Hepatocyte (in vitro differentiated cells): ENCODE measurements around the gene BTF3. TPM values are rescaled to one million over a fixed set of nuclear protein-coding genes. Genes with fewer than 3 reads are reported as not detected.
"Not testable (repeated sequence)": the region's sequence is repeated elsewhere in the genome, so short reads cannot be mapped to it uniquely, and the experiment has no call there.

Source experiments
- DNase-seq: peaks from one replicate; pipeline ENCODE4 v3.0.0-alpha.2; 2016; ENCODE audit warnings: low spot score
- H2AFZ ChIP-seq: fragments of 200-600 bp; sonication (generic); 2 replicates; pipeline ENCODE4 v1.6.0; 2016; ENCODE audit warnings: antibody characterized with exemption, mild to moderate bottlenecking
- H3K27ac ChIP-seq: fragments of 200-600 bp; sonication (generic); 2 replicates; pipeline ENCODE4 v1.5.1; 2016; ENCODE audit warnings: mild to moderate bottlenecking
- H3K27me3 ChIP-seq: fragments of 200-600 bp; sonication (generic); 2 replicates; pipeline ENCODE4 v1.6.1; 2016
- H3K36me3 ChIP-seq: fragments of 200-600 bp; sonication (generic); replicated peaks from 2 replicates; pipeline ENCODE4 v1.5.1; 2016; ENCODE audit warnings: low read depth; ENCODE audit not compliant: insufficient read depth
- H3K4me1 ChIP-seq: fragments of 200-600 bp; sonication (generic); 2 replicates; pipeline ENCODE4 v1.5.1; 2016; ENCODE audit warnings: mild to moderate bottlenecking, moderate library complexity; ENCODE audit not compliant: insufficient read depth
- H3K4me2 ChIP-seq: fragments of 200-600 bp; sonication (generic); 2 replicates; pipeline ENCODE4 v1.6.0; 2016
- H3K4me3 ChIP-seq: fragments of 200-600 bp; sonication (generic); 2 replicates; pipeline ENCODE4 v1.5.1; 2016; ENCODE audit warnings: mild to moderate bottlenecking
- H3K79me2 ChIP-seq: fragments of 200-600 bp; sonication (generic); 2 replicates; pipeline ENCODE4 v1.6.0; 2017; ENCODE audit warnings: mild to moderate bottlenecking
- H3K9me2 ChIP-seq: fragments of 200-600 bp; sonication (generic); replicated peaks from 2 replicates; pipeline ENCODE4 v1.6.0; 2017; ENCODE audit warnings: mild to moderate bottlenecking; ENCODE audit not compliant: insufficient read depth
- H3K9me3 ChIP-seq: fragments of 200-600 bp; sonication (generic); 2 replicates; pipeline ENCODE4 v1.5.1; 2016; ENCODE audit warnings: low read depth, mild to moderate bottlenecking
- H4K20me1 ChIP-seq: fragments of 200-600 bp; sonication (generic); 2 replicates; pipeline ENCODE4 v1.6.0; 2016; ENCODE audit warnings: mild to moderate bottlenecking; ENCODE audit not compliant: insufficient read depth, poor library complexity, severe bottlenecking
- CTCF ChIP-seq: fragments of 200-600 bp; sonication (generic); IDR thresholded peaks from 2 replicates; pipeline ENCODE4 v1.5.1; 2016; ENCODE audit warnings: antibody characterized with exemption, mild to moderate bottlenecking; ENCODE audit not compliant: poor library complexity
- EZH2 ChIP-seq: fragments of 200-600 bp; sonication (generic); IDR thresholded peaks from 2 replicates; pipeline ENCODE4 v1.6.1; 2016; ENCODE audit warnings: antibody characterized with exemption, mild to moderate bottlenecking, borderline replicate concordance
- EZH2phosphoT487 ChIP-seq: fragments of 200-600 bp; sonication (generic); IDR thresholded peaks from one replicate; pipeline ENCODE4 v1.6.1; 2018; ENCODE audit warnings: antibody characterized with exemption, mild to moderate bottlenecking, low read depth, moderate library complexity; ENCODE audit not compliant: unreplicated experiment, severe bottlenecking
- WGBS: methylation state at CpG from one replicate; pipeline ENCODE4 v1.1.6; 2016; ENCODE audit warnings: low lambda C conversion rate; ENCODE audit errors: missing lambda C conversion rate; 5-methylcytosine and 5-hydroxymethylcytosine counted together
- polyA plus RNA-seq: library from polyadenylated mRNA; unstranded; fragments of >200 nt; fragmentation: Nextera tagmentation; extraction: Ambion mirVana; gene quantifications from 2 replicates; pipeline ENCODE4 v1.2.1, GENCODE V29; 2016
- total RNA-seq: library from RNA; depleted of rRNA; stranded (reverse); fragments of >200 nt; gene quantifications from 2 replicates; pipeline ENCODE4 v1.2.3, GENCODE V29; 2014

Gene BTF3
- total and polyA plus RNA-seq, 2 experiments from 2014 or later: 390 to 423 TPM

DNA sequence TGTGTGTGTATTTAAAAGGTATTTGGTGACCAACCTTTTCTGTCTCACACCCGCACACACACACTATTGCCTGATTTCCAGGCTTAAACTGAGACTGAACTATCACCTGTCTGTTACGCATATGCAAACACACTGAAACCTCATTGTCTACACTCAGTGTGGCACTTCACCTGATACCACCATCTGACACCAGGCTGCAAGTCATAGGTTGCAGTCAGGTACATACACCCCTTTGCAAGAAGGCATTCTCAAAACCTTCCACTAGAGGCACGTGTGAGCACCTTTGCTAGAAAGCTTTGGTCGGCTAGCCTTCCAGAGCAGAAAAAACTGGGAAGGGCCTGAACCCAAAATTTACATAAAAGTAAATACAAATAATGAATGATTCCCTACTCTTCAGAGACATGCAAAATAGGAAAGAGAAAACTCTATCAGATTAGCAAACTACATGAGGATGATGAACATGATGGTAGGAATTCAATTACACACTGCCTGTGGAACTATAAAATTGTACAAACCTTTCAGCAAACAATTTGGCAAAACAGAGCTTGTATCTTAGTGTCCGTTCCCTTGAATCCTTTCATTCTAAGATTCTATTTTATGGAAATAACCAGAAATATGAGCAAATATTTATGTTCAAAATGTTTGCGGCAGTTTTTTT lies 43.7 kb upstream of the BTF3 start:
- 39% methylated on average over 6 of the region's 6 CpGs for WGBS
- TF ChIP-seq EZH2: no peak
- peak; percentile 59 for TF ChIP-seq CTCF
- no peak for TF ChIP-seq EZH2phosphoT487
- Histone ChIP-seq H3K36me3 (no peaks in the 10 kb centered on the region), H3K9me3 (no peaks in the 10 kb centered on the region), H3K4me3 (no peak overlapping the region), H3K27ac (no peak overlapping the region), H3K79me2 (no peaks in the 10 kb centered on the region), H3K27me3 (peaks cover 50% of the 10 kb centered on the region), H3K9me2 (no peaks in the 10 kb centered on the region), H4K20me1 (no peaks in the 10 kb centered on the region), H3K4me1 (peaks cover 13% of the 10 kb centered on the region), H2AFZ (no peak overlapping the region), H3K4me2 (no peak overlapping the region)
- DNase-seq: peak; percentile 86

- H4K20me1 ChIP-seq, DNase-seq, H3K79me2 ChIP-seq, H3K4me2 ChIP-seq, H3K9me2 ChIP-seq, H3K27ac ChIP-seq, H3K4me1 ChIP-seq, H3K36me3 ChIP-seq, H2AFZ ChIP-seq, H3K4me3 ChIP-seq, H3K9me3 ChIP-seq: not testable (repeated sequence)
- 92% methylated on average over 1 of the region's 1 CpG for WGBS
- H3K27me3 ChIP-seq: peaks cover 32% of the 10 kb centered on the region
Measured at GRCh38 chr5:73456462-73456861, 41.8 kb upstream of the BTF3 start.

- no peak overlapping the region for H3K4me2 ChIP-seq
Measured at GRCh38 chr5:73459366-73459765, 38.9 kb upstream of the BTF3 start.

GRCh38 chr5:73460133-73460532 lies 38.1 kb upstream of the BTF3 start:
- H3K4me3 ChIP-seq: no peak overlapping the region
- WGBS: 83% methylated on average over 1 of the region's 1 CpG
- H3K4me2 ChIP-seq: no peak overlapping the region
- no peak overlapping the region for H3K27ac ChIP-seq
- DNase-seq: no peak
- H3K79me2 ChIP-seq: no peaks in the 10 kb centered on the region
- no peaks in the 10 kb centered on the region for H3K4me1 ChIP-seq
- peaks cover 3% of the 10 kb centered on the region for H3K27me3 ChIP-seq
- no peaks in the 10 kb centered on the region for H3K9me3 ChIP-seq
- no peaks in the 10 kb centered on the region for H3K9me2 ChIP-seq
- H4K20me1 ChIP-seq: no peaks in the 10 kb centered on the region
- H2AFZ ChIP-seq: no peak overlapping the region
- TF ChIP-seq EZH2 (no peak), CTCF (no peak), EZH2phosphoT487 (no peak)
- H3K36me3 ChIP-seq: no peaks in the 10 kb centered on the region

More at GRCh38 chr5:73459366-73459765, 38.9 kb upstream of the BTF3 start:
- Histone ChIP-seq H3K79me2 (no peaks in the 10 kb centered on the region), H3K4me1 (no peaks in the 10 kb centered on the region), H3K9me2 (no peaks in the 10 kb centered on the region), H3K27ac (no peak overlapping the region), H3K4me3 (no peak overlapping the region), H2AFZ (no peak overlapping the region), H3K9me3 (no peaks in the 10 kb centered on the region), H3K27me3 (peaks cover 3% of the 10 kb centered on the region), H4K20me1 (no peaks in the 10 kb centered on the region), H3K36me3 (no peaks in the 10 kb centered on the region)
- no peak for DNase-seq
- WGBS: 84% methylated on average over 1 of the region's 1 CpG
- TF ChIP-seq EZH2: no peak
- TF ChIP-seq EZH2phosphoT487: no peak
- no peak for TF ChIP-seq CTCF
